OCI-LY7 (cell line): ENCODE results near the gene MN1.

Experiments used
- CTCF ChIP-seq: fragments of 200-600 bp; sonication (generic); conservative IDR thresholded peaks from 2 replicates; pipeline ENCODE4 v1.5.1; 2014; ENCODE audit warnings: mild to moderate bottlenecking, antibody characterized with exemption, low read length, moderate library complexity, mixed read lengths
- EZH2phosphoT487 ChIP-seq: fragments of 200-600 bp; sonication (generic); IDR thresholded peaks from 2 replicates; pipeline ENCODE4 v1.6.1; 2018; ENCODE audit warnings: low read depth, borderline replicate concordance, mild to moderate bottlenecking, mixed run types, antibody characterized with exemption, low read length, moderate library complexity, mixed read lengths

GRCh38 chr22:27801616-27802345 is at the start of gene MN1:
- TF ChIP-seq CTCF = no peak
- no peak for TF ChIP-seq EZH2phosphoT487
